Activated T-cell treated with anti-CD3 and anti-CD28 coated beads for 48 hours (primary cell): ENCODE data around the gene ULK4.
A peak's percentile ranks its signal among the peaks of the same experiment; 100 is the strongest.
"Not testable (repeated sequence)": the region's sequence is repeated elsewhere in the genome, so short reads cannot be mapped to it uniquely, and the experiment has no call there.

Experiments used
- DNase-seq: peaks from one replicate; pipeline ENCODE4 v3.0.0-alpha.2; 2020; ENCODE audit warnings: low read depth

ULK4 gene

DNA sequence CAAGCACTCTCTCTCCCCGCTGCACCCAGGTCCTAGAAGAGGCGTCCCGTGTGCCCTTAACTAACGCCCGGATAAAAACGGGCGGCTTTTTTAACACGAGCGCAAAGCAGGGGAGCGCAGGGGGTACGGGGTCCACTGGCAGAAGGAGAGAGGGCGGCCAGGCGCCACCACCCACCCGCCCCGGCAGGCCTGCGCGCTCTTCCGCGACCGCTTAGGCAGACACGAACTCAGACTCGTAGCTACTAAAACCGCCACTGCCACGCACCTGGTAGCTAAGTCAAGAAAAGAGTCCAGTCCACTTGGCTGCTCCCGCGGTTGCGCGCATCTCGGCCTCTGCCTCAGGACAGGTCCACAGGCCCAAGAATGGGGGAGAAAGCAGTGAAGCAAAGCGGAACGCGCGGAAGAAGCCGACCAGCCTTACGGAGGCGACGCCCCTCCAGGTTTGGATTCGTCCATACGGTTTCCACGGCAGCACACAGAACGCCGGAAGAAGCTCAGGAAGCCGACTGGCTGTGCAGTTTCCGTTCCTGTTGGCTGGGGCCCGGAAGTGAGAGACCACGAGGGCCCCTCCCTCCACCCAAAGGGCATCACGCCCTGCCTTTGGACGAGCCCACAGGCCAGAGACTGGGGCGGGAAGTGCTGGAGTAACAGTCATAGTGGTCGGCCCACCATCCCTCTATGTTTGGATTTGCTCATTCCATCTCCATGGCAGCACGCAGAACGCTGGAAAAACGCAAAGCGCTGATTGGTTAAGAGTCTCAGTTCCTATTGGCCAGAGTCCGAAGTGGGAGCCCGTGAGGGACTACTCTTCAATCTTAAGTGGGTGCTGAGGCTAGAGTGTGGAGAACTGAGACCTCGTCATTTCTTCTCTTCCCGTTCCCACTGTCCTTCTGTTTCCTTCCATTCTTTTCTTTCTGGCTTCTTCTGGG, at the start of gene ULK4:
Gene ULK4, minus strand, starts transcription at position 353 of the 929 bp plus-strand sequence. CDS start 7,344 bp downstream, outside the sequence.
- DNase-seq = peak; percentile 88

DNA sequence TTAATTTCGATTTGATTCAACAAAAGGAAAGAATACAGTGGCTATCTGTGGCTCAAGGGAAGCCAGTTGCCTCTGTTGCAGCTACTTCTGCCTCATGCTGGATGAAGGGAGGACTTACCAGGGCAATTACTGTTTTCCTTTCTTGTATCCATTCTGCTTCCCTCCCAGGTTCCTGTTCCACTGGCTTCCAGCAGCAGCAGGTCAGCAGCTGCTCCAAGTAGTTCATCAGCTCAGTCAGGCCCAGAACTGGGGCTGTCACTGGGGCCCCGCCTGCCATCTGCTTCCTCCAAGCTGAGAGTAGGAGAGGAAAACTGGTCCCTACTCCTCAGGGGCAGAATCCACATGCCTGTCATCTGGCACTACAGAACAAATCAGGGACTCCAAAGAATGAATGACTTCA, 48.6 kb upstream of the ULK4 start:
- DNase-seq = no peak

DNA sequence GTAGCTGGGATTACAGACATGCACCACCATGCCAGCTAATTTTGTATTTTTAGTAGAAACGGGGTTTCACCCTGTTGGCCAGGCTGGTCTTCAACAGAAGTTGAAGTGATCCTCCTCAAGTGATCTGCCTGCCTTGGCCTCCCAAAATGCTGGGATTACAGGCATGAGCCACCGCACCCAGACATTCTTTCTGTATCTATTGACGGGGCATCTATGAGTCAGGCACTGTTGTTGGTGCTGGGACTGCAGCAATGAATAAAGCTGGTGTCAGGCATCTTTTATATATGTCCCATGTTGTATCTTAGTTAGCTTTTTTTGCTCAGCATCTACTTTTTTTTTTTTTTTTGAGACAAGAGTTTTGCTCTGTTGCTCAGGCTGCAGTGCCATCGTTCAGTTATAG, 47.6 kb upstream of the ULK4 start:
- DNase-seq = no peak

DNA sequence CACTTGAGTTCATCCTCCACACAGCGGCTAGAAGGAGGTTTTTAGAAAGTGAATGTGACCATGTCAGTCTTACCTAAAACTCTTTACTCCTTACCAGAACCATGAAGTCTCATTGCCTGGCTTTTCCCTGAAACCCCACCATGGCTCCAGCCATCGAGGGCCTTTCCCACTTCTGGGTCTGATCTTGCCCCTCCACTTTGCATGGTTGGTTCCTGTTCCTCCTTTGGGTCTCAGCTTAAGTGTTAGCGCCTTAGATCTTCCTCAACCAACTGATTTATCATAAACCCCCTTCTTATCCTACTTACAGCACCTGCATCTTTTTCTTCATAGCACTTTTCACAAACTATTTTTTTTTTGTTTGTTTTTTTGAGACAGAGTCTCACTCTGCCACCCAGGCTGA, 45.9 kb upstream of the ULK4 start:
- no peak for DNase-seq

DNA sequence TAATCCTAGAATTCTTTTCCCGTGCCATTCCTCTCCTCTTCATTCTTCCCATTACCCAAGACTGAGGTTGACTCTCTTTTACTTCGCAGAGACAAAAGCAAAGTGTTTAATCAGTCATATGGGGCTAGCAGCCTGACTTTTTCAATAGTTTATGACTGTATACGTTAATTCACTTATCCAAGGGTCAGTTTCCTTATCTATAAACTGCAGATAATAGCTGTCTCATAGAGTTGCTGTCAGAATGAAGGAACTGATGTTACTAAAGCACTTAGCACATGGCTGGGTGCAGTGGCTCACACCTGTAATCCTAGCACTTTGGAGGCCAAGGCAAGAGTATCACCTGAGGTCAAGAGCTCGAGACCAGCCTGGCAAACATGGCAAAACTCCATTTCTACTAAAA, 43.5 kb upstream of the ULK4 start:
- no peak for DNase-seq

DNA sequence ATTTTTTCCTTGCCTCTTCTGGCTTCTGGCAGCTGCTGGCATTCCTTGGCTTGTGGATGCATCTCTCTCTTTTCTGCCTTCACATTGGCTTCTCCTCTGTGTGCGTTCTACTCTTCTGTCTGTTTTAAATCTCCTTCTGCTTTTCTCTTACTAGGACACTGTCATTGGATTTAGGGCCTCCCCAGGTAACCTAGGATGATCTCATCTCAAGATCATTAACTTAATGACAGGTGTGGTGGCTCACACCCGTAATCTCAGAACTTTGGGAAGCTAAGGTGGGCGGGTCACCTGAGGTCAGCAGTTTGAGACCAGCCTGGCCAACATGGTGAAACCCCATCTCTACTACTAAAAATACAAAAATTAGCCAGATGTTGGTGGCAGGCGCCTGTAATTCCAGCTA, 40.9 kb upstream of the ULK4 start:
- no peak for DNase-seq

DNA sequence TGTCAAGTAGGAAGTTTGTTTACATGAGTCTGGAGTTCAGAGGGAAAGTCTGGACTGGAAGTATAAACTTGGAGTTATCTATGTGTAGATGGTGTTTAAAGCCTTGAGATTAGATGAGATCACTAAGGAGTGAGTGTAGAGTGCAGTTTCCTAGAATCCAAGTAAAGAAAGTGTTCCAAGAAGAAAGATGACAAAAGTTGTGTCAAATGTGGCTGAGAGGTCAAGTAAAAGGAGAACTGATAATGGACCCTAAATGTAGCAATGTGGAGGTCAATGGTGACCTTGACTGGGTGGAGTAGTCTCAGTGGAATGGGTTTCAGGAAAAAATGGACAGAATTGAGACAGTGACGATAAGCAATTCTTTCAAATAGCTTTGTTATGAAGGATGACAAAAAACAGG, 39.9 kb upstream of the ULK4 start:
- DNase-seq = no peak

DNA sequence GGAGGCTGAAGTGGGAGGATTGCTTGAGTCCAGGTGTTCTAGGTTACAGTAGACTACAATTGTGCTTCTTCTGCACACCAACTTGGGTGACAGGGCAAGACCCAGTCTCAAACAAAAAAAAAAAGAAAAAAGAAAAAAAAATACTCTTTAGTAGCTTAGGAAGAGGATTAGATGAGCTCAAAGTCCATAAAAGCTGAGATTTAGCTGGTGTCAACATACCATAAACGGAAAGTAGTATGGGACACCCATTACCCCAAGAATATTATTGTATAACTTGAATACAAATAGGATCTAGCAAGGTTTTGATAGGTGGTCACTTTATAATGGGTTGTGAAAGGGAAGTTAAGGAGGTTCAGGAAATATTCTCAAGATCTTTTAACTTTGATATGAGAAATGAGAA, 38.0 kb upstream of the ULK4 start:
- no peak for DNase-seq

DNA sequence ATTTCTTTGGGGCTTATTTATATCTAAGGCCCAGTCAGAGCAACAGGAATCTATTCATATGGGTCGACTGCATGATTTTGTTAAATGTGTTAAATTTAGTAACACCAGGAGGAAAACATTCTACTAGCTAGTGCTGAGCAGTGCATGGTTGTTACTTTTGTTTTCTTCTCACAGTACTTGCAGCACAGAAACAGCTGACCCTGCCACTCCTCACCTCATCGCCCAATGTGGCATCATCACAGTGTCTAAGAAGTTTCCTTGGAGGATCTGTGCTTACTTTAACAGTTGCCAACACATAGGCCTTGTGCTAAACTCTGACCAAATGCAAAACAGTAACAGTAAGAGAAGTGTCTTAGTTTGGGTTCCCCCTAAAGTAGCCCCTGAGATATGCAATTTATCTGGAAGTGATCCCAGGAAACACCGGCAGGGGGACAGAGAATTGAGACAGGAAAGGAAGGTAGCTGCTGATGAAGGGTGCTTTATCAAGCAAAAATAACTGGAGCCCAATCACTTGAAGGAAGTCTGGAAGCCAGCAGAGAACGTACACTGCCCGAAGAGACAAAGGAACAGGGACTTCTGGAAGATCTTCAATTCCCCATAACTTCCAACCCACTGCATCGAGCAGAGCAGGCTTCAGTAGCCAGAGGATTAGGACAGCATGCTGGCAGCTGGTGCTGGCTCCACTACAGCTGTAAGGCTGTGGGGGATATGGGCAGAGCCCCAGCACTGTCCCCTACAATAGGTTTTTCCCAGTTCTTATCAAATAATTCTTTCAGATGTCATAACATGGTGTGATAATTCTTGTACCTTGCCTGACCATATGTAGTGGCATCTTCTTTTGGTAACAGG, 36.0 kb upstream of the ULK4 start:
- DNase-seq = no peak

DNA sequence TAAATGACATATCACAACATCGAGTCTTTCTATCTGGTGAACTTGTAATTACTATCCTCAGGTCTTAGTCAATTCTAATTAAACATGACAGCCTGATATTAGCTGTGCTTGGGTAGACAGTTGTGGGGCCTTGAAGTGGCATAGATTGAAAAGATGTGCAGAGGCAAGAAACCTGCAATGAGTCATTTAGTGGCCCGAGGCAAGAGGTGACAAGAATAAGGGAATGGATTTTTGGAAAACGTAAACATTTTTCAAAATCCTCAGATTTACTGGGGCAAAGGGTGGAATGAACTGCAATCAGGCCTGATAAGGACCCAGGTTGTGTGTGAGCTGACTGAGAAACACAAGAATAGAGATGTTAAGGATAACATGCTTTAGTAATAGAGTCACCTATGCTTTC, 29.5 kb upstream of the ULK4 start:
- no peak for DNase-seq

DNA sequence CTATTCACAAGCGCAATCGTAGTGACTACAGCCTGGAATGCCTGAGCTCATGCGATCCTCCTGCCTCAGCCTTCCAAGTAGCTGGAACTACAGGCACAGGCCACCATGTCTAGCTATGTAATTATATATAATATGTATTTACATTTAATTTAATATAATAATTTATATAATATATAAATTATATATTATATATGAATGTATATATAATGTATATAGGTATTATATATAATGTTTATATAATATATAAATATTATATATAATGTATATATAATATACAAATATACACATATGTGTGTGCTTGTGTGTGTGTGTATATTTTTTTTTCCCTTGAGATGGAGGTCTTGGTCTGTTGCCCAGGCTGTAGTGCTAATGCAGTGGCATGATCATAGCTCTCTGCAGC, 27.6 kb upstream of the ULK4 start:
- no peak for DNase-seq

DNA sequence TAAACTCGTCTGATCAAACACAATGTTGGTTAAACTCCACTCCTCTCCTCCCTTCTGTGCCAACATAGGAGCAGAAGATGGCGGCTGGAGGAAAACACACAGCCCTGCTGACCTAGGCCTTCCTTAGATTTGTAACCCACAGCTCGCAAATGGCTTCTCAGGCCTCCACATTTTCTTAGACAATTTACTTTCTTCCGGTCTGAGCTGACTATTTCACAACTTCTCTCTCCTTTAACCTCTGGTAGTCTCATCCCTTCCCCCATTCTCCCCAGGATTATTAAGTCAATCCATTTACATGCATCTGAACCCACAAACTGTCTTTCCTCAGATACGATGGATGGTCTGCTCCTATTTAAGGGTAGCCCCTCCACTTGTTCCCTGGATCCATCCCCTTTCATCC, 25.7 kb upstream of the ULK4 start:
- DNase-seq = no peak

DNA sequence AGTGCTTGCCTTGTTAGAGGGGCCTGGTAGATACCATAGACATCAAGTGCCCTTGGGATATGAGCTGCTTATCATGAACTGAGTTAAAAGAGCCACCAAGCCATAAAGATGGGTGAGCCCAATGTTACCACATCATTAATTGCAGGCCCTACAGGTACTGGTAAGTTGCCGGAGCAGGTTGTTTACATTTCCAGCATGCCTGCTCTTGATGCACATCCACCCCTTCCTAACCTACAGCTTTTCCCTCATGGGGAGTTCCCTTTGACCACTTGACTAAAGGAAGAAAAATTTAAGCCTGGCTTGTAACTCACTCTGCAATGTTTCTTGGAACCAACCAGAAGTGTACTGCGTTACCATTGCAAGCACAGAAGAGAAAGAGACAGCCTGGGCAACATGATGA, 24.7 kb upstream of the ULK4 start:
- DNase-seq = no peak

DNA sequence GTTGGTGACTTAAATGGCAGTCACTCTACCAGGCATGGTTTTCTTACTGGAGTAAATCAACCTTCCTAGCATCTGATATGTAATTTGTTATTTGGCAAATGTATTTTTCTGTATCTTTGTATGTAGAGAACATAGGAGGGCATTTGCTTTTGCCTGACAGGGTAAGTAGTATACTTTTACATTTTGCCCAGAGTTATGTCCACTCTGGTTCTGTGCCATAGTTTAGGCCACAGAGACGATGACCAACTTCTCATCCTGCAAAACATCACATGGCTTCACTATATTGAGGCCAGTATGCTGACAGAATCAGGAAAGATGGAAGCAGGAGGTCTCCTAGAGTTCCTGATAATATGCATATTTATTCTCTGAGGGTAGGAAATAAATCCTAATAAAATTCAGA, 23.1 kb upstream of the ULK4 start:
- DNase-seq = no peak

DNA sequence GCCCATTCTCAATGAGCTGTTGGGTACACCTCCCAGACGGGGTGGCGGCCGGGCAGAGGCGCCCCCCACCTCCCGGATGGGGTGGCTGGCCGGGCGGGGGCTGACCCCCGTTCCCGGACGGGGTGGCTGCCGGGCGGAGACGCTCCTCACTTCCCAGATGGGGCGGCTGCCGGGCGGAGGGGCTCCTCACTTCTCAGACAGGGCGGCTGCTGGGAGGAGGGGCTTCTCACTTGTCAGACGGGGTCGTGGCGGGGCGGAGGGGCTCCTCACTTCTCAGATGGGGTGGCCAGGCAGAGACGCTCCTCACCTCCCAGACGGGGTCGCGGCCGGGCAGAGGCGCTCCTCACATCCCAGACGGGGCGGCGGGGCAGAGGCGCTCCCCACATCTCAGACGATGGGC, 21.2 kb upstream of the ULK4 start:
- not testable (repeated sequence) for DNase-seq

DNA sequence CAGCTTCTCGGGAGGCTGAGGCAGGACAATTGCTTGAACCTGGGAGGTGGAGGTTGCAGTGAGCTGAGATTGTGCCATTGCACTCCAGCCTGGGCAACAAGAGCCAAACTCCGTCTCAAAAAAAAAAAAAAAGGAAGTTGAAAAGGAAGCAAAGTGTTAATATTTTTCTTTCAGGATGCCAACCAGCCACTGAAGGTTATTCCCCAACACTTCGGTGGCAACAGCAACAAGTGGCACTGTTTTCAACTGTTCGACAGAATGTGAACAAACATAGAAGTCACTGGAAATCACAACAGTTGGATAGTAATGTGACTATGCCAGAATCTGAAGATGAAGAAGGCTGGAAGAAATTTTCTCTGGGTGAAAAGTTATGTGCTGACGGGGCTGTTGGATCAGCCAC, 15.5 kb upstream of the ULK4 start:
- not testable (repeated sequence) for DNase-seq

DNA sequence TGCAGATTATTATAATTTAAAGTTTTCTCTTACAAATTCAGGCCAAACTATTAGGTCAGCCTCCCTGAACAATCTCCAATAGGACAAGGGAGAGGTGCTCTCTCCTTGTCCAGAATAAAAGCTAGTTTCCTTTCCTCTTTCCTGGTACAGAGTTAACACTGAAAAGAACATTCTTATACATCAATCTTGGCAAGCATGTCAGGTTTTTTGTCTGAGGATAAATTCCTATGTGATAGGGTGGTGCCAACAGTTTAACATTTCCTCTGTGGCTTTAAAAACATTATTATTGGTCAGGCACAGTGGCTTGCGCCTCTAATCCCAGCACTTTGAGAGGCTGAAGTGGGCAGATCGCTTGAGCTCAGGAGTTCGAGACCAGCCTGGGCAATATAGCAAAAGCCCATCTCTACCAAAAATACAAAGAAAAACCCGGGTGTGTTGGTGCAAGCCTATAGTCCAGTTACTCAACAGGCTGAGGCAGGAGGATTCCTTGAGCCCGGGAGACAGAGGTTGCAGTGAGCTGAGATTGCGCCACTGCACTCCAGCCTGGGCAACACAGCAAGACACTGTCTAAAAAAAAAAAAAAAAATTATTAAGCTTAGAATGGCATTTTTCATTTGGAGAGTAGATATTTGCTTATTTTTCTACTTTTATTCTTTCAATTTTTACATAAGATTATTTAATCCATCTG, 13.7 kb upstream of the ULK4 start:
- no peak for DNase-seq

DNA sequence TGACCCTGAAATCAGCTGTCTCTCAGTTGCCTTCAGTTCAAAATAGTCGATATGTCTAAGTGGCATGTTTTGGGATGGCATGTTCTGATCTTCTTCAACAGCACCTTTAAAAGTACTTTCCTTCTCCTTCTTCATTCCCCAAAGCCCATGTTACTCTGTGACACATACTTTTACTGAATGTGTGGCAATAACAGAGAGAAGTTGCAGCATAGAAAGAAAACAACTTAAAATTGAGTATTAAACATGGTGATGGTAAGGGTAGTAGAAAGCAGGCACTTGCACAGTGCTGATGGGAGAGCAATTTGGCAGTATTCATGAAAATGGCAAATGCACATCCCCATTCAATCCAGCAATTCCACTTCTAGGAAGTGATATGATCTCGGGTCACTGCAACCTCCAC, 12.3 kb upstream of the ULK4 start:
- DNase-seq = no peak

DNA sequence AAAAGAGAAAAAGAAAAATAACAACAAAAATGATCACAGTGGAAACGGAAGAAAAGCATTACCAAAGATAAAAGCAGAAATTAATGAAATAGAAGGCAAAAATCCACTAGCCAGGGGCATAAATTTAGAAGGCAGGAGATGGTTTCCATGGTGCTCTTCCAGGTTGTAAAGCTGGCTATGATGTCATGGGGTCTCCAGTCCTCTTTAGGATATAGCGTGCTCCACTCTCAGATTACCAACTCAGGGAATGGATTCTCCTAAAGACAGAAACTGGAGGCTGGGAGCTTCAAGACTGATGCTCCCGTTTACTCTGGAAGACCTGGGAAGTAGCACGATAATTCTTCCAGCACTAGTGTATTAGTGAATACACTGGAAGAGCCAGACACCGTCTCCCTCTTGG, 10.9 kb upstream of the ULK4 start:
- no peak for DNase-seq

DNA sequence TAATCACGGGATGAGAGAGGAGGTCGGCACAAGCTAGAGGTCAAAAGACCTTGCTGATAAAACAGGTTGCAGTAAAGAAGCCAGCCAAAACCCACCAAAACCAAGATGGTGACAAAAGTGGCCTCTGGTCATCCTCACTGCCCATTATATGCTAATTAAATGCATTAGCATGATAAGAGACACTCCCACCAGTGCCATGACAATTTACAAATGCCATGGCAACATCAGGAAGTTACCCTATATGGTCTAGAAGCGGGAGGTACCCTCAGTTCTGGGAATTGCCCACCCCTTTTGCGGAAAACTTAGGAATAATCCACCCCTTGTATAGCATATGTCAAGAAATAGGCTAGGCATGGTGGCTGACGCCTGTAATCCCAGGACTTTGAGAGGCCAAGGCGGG, 4.3 kb upstream of the ULK4 start:
- no peak for DNase-seq

DNA sequence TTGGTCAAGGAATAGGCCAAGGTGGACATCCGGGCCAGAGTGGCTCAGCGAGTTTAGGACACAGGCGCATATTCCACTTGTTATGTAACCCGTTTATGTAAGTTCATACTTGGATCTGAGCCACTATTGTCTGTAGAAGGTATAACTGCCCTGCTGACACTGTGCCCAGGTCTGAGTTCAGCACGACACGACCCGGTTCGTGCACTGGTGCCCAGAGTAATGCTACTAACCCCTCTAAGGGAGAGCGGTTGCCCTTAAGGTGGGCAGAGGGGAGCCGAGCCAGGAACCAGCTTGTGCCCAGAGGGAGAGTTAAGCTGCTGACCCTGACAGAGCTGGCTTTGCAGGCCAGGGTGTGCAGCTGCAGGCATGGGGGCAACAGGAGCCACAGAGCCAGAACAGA, 1.9 kb upstream of the ULK4 start:
- no peak for DNase-seq
